ENCODE results near the gene PAX8.

The PAX8 gene

DNA sequence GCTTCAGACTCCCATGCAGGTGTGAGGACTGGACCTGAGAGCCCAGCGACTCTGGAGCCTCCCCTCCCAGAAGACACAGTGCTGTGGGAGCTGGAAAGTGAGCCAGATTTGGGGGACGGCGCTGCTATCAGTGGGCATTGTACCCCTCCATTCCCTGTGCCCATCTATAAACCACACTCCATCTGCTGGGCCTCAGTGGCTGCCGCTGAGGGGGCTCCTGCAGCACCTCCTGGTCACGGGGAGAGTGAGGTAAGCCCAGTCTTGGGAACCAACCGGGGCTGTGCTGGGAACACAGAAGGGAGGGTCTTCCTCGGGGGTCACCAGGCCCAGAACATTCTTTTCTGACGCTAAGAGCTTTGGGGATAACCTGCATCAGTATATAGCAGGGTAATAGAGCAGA lies 95.5 kb downstream of the PAX8 start:
- ATAC-seq (no peak), DNase-seq (no peak)

- no peak for ATAC-seq
Measured at GRCh38 chr2:113182471-113183260, 96.1 kb downstream of the PAX8 start.

DNA sequence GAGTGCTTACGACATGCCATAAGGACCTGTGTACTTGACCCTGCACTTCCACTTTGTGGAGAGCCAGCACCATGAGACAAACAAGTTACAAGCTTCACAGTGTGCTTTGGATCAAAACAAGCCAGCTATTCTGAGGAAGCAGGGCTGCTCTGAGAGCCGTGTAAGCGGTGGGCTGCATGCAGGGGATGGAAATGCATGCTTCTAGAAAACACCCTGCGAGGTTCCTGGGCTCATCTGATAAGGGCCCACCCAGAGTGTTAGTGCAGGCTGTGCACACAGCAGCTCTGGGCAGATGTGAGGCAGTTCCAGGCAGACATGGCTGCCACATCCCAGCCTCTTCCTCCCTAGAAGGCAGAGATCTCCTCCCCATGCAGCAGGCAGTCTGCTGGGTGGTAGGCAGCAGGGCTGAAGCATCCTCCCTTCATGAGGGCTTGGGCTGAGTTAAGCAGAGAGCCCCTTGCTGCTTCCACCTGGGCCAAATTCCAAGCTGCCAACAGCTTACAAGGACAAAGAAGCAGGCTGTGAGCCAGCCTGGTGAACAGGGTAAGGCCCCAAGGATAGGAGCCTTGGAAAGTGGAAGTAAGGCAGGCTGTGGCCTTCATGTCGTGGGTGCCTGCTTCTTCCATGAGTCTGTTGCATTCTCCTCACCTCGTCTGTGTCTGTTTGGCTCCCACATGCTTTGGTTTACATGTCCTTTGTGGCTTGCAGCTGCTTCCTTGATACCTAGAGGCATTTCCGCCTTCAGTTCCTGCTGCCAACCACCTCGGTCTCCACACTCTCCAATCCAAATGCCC lies 97.3 kb downstream of the PAX8 start:
- ATAC-seq, result no peak

More at GRCh38 chr2:113182471-113183260, 96.1 kb downstream of the PAX8 start:
- DNase-seq, result no peak

DNA sequence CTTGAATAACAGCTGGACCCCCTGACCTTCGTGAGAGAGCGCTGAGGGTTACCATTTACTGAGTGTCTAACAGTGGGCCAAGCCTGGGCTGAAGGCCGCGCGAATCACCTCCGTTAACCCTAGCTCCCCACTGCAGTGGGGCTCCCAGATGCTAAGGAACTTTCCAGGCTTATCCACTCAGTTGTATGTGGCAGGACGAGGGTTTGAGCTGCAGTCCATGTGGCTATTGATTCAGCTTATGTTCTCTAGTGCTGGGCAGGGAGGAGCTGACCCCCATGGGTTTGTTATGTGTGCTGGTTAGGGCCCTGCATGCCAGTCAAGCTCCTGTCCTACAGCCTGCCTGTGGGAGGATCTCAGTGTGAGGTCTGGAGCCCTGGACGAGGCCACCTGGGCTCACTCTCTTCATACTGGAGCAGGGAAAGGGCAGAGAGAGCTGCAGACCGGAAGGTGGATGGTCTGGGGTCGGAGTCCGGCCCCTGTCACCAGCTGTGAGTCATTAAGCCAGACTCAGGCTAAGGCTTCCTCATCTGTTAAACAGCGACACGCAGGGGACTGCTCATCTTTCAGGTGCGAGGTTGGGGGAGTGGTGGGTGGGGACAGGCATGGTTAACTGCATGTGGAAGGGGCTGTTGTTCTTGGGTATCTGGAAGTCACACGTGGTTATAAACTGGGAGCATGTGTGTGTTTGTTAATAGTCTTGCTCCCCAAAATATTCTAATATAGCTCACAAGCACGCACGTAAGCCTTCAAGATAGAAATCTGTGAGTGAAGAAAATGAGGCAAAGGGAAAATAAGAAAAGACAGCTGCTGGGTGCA lies 98.4 kb downstream of the PAX8 start:
- DNase-seq, result peak; percentile 33
- ATAC-seq, result peak; percentile 39

More for the DNA sequence above, 97.3 kb downstream of the PAX8 start:
- no peak for DNase-seq

DNA sequence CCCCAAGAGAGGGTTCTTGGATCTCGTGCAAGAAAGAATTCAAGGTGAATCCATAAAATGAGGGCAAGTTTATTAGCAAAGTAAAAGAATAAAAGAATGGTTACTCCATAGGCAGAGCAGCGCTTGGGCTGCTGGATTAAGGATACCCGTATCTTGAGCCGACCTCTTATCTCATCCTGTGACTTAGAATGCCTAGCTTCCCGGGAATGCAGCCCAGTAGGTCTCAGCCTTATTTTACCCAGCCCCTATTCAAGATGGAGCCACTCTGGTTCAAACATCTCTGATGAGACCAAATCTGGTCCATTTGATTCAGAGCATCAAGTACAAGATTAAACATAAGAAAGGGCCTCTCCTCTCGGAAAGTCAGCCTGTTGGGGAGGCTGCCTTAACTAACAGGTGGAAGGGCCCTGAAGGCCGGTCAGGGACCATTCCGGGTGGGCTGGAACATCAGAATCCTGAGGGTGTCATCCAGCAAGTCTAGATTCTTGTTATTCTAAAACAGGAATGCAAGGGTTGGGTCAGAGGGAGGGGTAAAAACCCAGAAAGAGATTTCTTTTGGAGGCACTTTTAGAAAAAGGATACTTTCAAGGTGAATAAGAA lies 99.2 kb downstream of the PAX8 start:
- no peak for DNase-seq

DNA sequence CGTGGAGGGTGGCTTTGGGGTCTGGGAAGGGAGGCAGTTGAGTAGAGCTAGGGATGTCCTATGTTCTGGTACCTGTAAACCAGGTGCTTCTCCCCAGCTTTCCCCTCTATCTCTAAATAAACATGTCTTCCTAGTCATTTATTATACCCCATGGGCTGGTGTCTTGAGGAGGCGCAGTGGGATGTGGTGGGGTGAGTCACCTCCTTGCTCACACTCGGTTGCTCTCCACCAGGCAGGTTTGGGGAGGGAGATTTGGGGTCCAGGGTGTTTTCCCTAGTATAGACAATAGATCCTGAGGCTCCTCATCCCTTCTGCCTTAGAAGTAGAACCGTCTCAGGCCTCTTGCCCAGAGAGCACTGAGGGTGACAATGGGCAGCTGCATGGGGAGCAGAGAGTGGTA lies 99.8 kb downstream of the PAX8 start:
- peak; percentile 68 for DNase-seq

More for the DNA sequence above, 99.2 kb downstream of the PAX8 start:
- ATAC-seq, result no peak

GRCh38 chr2:113178069-113178746 lies 100.5 kb downstream of the PAX8 start:
- no peak for ATAC-seq
- no peak for DNase-seq

More for the DNA sequence above, 99.8 kb downstream of the PAX8 start:
- peak; percentile 65 for ATAC-seq

DNA sequence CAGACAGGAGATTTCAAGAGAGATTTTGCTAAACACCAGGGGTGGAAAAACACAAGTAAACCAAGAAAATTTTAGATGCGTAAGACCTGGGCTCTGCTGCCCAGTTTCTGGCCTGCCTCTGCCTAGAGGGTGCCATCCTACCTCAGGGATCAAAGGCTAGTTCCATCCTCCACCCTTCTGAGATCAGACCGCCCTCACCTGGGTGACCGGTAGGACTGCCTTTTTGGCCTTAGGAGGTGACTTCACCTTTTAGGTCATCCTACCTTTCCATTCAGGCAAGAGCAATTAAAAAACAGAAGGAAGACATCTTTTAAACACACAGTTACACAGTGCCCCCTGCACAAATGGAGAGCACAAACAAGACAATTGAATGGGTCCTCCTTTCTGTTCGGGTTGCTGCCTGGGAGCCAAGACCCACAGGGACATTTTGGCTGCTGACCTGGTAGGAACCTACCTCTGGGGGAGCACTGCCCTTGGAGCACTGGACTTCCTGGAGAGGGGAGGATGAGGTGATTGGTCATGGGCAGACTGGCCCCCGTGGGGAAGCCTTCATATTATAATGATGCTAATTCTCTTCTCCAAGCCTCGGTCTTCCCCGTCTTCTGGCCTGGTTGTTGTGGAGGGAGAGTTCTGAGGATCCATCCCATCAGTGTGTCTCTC lies 101.9 kb downstream of the PAX8 start:
- DNase-seq (no peak), ATAC-seq (no peak)

DNA sequence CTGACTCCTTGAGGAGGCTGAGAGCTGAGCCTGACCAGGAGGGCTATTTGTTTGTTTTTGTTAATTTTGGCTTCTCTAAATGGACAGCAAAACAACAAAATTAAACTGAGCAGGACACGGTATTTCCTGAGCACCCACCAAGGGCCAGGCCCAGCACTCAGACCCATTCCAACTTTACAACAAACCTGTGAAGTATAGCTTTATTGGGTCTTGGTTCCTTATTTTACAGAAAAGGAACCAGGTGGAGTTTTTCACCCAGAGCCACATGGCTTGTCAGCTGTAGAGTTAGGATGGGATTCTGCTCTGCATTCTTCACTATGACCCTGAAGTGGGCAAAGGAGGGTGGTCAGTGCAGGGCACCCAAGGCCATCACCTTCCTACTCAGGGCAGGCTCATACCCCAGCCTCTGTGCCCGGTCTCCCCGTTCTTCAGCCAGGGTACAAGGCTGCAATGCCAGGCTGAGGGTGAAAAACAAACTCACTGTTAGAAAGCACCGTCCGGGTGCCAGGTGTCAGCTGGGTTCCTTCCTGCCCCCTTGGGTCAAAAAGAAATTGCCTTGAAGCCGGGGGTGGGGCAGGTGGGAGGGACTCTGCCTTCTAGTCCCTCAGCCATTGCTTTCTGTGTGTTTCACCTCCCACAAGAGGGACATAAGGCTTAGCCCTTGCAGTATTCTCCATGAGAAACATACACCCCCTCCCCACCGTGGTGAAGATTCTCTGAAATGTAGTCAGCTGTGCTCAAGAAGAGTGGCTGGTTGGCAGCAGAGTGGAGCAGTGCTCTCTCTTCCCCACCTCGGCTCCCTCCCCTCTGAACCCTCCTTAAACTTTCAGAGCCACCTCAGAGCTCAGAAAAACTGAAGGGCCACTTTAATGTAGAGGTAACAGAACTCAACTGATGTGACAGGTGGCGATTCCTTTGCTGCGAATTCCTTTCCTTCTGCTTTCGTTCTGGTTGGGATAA lies 102.7 kb downstream of the PAX8 start:
- ATAC-seq, result no peak
- peak; percentile 44 for DNase-seq

- peak; percentile 53 for ATAC-seq
- DNase-seq, result peak; percentile 76
Measured at GRCh38 chr2:113175042-113175628, 103.6 kb downstream of the PAX8 start.

- ATAC-seq, result no peak
- DNase-seq, result peak; percentile 48
Measured at GRCh38 chr2:113174376-113174750, 104.4 kb downstream of the PAX8 start.

- ATAC-seq (peak; percentile 91), DNase-seq (peak; percentile 89)
Measured at GRCh38 chr2:113173542-113174375, 105.0 kb downstream of the PAX8 start, which contains the start of gene PSD4. PSD4 (plus strand) TSS chr2:113173971; CDS start chr2:113182457, 8,486 bp downstream.

DNA sequence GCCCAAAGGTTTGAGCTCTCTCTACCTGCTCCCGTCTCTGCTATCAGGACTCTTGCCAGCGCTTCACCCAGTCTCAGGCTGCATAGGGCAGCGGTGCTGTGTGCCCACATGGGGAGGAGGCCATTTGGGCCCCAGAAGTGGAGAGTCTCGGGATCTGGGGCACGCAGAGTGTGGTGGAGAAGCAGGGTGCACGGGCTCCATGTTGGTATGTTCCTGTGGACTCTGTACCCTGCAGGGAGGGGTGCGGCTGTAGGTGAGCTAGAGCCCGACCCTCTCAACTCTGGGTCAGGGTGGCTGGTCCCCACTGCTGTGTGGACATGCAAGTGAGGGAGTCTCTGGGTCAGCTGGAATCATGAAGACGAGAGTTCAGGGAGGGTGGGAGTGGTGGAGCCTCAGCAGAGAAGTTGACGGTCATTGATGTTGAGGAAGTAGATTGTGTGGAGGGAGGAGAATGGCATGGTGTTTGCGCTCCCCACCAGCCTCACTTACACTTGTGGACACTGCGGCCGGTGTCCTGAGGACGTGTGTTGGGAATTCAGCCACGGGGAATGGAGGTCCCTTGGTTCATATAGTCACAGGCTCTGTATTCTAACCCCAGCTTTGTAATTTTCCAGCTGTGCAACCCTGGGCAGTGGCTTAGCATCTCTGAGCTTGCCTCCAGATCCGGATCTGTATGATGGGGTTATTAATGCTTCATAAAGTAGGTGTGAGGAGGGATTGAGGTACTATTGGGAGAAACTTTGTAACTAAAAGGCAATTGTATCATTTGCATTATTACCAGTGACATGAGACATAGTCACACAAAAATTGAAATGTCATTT lies 105.8 kb downstream of the PAX8 start:
- DNase-seq (no peak), ATAC-seq (no peak)

GRCh38 chr2:113171334-113172075 lies 107.2 kb downstream of the PAX8 start:
- DNase-seq, result no peak
- ATAC-seq, result no peak

DNA sequence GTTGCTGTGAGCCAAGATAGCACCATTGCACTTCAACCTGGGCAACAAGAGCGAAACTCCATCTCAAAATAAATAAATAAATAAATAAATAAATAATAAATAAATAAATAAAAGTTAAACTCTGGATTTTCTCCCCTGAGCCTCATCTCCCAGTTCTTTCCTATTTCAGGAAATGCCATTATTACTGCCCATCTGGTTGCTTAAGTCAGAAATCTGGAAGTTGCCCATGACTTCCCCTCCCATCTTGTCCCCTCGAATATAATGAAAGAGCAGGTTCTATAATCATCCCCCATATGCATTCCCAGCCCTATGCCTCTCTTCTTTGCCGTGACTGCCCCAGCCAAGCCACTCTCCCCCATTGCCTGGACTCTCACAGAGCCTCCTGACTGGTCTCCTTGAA lies 109.1 kb downstream of the PAX8 start:
- ATAC-seq, result no peak
- no peak for DNase-seq

- DNase-seq (no peak), ATAC-seq (no peak)
Measured at GRCh38 chr2:113169002-113169530, 109.7 kb downstream of the PAX8 start.

Measured in stimulated activated naive CD8-positive, alpha-beta T cell treated with anti-CD3 and anti-CD28 coated beads, Interleukin-15, Interleukin-2, amounts not matched to agents 100 U/mL and 50 U/mL, for 24 hours (primary cell).